ENCODE results near the gene HNRNPC.
"Not testable (repeated sequence)": the region's sequence is repeated elsewhere in the genome, so short reads cannot be mapped to it uniquely, and the experiment has no call there.

HNRNPC gene

DNA sequence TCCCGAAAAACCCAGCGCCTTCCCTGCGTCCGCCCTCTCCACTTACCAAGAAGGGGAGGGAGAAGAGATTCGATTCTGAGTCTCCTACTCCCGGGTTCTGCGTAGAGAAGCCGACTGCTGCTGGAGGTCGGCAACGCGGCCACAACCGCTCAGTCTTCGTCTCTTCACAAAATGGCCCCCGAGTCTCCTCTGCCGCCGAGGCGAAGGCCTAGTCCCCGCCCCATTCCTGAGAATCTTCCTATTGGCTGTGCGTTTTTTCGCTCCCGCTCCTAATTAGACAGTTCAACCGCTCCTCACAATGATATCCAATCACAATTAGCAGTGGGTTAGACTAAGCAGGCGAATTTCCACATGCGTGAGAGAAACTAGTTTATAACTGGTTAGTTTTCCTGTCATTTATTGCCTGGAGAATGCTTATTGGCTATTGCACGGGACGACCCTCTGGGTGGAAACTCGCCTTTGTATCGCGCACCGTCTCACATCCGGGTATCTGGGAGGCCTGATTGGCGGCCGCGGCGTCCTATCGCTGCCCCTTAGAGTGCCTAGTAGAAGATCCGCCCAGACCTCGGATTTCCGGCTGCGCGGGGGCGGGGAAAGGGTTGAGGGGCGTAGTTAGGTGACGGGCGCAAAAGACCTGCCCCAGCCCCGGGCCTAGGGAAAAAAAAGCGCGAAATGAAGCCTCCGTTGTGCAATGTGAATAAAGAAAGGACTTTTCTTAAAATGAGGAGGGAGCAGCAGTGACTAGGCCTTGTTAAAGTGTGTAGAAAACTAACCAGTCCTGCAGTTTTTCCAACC is at the start of gene HNRNPC:
Gene HNRNPC (minus strand): TSS at position 191 of the 795 bp plus-strand sequence. CDS start 35,249 bp downstream, outside the sequence.
- peak; percentile 91 to 100 (median 99) for DNase-seq

GRCh38 chr14:21317398-21317797 is 48.2 kb upstream of the HNRNPC start:
- DNase-seq: peak in 2 of 58 donors; percentile 1 to 7

DNA sequence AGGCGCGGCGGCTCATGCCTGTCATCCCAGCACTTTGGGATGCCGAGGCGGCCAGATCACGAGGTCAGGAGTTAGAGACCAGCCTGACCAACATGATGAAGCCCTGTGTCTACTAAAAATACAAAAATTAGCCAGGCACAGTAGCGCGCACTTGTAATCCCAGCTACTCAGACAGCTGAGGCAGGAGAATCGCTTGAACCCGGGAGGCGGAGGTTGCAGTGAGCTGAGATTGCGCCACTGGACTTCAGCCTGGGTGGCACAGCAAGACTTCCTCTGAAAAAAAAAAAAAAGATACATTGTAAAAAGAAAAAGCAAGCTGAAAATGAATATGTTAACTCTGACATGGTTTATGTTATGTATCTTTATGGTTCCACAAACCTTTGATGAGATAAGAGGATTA is 44.3 kb upstream of the HNRNPC start:
- DNase-seq: no peak

DNA sequence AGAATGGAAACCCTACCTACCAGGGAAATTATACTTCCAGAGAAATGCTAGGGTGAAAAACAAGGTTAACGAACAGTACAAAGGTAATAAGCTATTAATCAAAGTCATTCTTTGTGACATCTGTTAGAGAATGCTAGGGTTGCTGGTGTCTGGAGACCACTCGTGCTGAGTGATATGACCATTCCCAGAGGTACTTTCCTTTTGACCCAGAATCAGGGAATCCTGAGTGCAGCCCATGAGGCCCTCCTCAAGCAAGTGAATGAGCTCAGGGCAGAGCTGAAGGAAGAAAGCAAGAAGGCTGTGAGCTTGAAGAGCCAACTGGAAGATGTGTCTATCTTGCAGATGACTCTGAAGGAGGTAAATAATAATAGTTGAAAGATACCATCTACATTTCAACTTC is 42.4 kb upstream of the HNRNPC start:
- no peak for DNase-seq

- DNase-seq: no peak
Observed at GRCh38 chr14:21309956-21310355, 40.7 kb upstream of the HNRNPC start.

GRCh38 chr14:21309238-21309636 is 40.0 kb upstream of the HNRNPC start:
- DNase-seq: no peak

- peak in 54 of 58 donors; percentile 2 to 84 (median 50) for DNase-seq
Observed at GRCh38 chr14:21308479-21309237, 39.4 kb upstream of the HNRNPC start.

- DNase-seq: no peak
Observed at GRCh38 chr14:21308132-21308478, 38.9 kb upstream of the HNRNPC start.

GRCh38 chr14:21307637-21308036 is 38.4 kb upstream of the HNRNPC start:
- DNase-seq: no peak

- DNase-seq: not testable (repeated sequence)
Observed at GRCh38 chr14:21302836-21303140, 33.5 kb upstream of the HNRNPC start.

GRCh38 chr14:21302013-21302835 is 33.0 kb upstream of the HNRNPC start:
- DNase-seq: no peak

GRCh38 chr14:21300892-21301291 is 31.6 kb upstream of the HNRNPC start:
- DNase-seq: peak in 17 of 58 donors; percentile 1 to 27 (median 5)

GRCh38 chr14:21299562-21300130 is 30.4 kb upstream of the HNRNPC start:
- no peak for DNase-seq

DNA sequence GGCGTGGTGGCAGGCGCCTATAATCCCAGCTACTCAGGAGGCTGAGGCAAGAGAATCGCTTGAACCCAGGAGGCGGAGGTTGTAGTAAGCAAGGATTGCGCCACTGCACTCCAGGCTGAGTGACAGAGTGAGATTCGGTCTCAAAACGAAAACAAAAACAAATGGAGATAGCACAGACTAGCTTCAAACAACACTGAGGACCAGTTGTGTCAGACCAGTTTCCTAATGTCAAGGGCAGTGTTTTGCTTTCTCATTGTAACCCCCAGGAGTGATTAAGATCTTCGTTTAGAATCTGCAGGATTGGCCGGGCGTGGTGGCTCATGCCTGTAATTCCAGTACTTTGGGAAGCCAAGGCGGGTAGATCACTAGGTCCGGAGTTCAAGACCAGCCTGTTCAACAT is 29.1 kb upstream of the HNRNPC start:
- no peak for DNase-seq

DNA sequence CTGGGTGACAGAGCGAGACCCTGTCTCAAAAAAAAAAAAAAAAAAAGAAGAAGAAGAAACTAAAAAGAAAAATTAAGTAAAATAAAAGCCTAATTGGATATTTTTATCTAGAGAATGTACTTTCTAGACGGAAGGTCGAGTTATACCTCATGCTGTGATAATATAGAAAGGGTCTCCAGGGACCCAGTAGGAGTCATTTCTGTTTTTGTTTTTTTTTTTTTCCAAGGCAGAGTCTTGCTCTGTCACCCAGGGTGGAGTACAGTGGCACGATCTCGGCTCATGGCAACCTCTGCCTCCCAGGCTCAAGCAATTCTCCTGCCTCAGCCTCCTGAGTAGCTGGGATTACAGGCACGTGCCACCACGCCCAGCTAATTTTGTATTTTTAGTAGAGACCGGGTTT is 24.8 kb upstream of the HNRNPC start:
- not testable (repeated sequence) for DNase-seq

DNA sequence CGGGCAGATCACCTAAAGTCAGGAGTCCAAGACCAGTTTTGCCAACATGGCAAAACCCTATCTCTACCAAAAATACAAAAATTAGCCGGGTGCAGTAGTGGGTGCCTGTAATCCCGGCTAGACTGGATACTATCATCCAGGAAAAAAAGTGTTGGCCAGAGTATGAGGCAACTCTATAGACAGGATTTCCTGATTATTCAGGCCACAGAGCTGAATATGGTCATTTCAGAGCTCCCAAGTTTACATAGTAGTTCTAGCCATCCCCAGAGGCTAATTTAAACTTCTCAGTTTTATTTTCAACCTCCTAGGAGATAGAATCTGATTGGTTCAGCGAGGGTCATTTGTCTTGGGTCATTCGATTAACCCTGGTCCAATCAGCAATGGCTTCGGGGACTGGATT is 17.9 kb upstream of the HNRNPC start:
- DNase-seq: no peak

DNA sequence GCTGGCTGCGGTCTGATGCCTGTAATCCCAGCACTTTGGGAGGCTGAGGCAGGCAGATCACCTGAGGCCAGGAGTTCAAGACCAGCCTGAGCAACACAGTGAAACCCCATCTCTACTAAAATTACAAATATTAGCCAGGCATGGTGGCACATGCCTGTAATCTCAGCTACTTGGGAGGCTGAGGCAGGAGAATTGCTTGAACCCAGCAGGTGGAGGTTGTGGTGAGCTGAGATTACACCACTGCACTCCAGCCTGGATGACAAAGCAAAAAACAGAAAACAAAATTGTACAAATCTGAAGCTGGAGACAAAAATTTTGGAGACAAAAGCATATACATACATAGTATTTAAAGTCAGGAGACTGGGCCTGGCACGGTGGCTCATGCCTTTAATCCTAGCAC is 17.3 kb upstream of the HNRNPC start:
- DNase-seq: not testable (repeated sequence)

DNA sequence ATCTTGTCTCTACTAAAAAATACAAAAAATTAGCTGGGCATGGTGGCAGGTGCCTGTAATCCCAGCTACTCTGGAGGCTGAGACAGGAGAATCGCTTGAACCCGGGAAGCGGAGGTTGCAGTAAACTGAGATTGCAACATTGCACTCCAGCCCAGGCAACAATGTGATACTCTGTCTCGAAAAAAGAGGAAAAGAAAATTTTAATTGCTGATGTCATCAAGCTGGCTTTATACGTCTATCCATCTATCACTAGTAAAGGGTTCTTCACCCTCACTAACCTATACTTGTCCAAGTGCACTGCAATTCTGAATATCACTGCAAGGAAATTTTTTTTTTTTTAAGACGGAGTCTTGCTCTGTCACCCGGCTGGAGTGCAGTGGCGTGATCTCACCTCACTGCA is 12.7 kb upstream of the HNRNPC start:
- DNase-seq: not testable (repeated sequence)

DNA sequence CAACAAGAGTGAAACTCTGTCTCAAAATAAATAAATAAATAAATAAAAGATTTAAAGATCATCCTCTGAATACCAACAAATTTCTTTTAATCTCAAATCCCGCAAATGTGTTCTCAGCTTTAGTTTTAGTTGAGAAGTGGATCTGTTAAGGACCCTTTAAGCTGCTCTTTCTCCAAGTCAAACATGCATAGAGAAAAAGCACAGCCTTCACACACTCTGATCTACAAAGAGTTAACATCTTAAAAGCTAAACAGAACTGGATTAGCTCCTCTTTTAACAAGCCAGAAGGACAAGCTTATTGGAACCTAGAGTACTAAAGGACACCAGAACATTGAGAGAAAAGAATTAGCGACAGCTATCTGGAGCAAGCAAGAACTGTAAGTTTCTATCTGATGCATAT is 10.5 kb upstream of the HNRNPC start, which contains the start of gene RPGRIP1:
Gene RPGRIP1 (plus strand): TSS at position 301 of the 400 bp plus-strand sequence. CDS start 7,894 bp downstream, outside the sequence.
- DNase-seq: no peak

GRCh38 chr14:21278632-21279031 is 9.4 kb upstream of the HNRNPC start:
- no peak for DNase-seq

DNA sequence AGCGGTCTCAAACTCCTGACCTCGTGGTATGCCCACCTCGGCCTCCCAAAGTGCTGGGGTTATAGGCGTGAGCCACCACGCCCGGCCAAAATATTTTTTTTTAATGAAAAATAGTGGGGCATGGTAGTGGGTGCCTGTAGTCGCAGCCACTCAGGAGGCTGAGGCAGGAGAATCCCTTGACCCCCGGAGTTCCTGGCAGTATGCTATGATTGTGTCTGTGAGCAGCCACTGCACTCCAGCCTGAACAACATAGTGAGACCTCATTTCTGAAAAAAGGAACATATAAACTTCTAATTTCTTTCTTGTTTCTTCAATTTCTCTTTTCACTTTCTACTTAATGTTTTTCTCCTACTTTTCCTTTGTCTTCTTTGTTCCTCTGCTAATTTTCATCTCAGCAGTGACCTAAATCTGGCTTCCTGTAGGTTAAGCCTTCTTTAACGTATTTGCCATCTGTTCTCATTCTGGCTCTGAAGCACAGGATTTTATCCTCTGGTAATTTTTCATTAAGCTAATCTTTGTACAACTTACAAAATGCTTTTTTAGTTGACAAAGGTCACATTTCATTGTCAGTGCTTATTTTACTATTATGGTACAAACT is 6.1 kb upstream of the HNRNPC start:
- no peak for DNase-seq

Measured in anterior cingulate cortex (tissue), 58 donors.